ENCODE measurements around the gene RBM8A.

RBM8A gene

GRCh38 chr1:145959333-145959732 lies 32.0 kb upstream of the RBM8A start:
- DNase-seq: no peak
- TF ChIP-seq CTCF (IDR thresholded peaks at IDR 0.05): no peak
- H3K4me3 ChIP-seq: no peak overlapping the region
- H3K9me3 ChIP-seq: no peaks in the 10 kb centered on the region
- intact Hi-C loops (cut with DNase I; ENCODE audit: low total_unique reads): no loop called here
- H3K4me1 ChIP-seq: peaks cover 5 to 75% (median 58%) of the 10 kb centered on the region in 4 donors
- H3K27ac ChIP-seq: peak overlapping the region; percentile 84 to 96
- H3K27me3 ChIP-seq: no peaks in the 10 kb centered on the region
- H3K36me3 ChIP-seq: no peaks in the 10 kb centered on the region

GRCh38 chr1:145958734-145959133 lies 31.4 kb upstream of the RBM8A start:
- H3K27me3 ChIP-seq: no peaks in the 10 kb centered on the region
- TF ChIP-seq CTCF (IDR thresholded peaks at IDR 0.05): no peak
- DNase-seq: no peak
- peak overlapping the region; percentile 96 to 99 for H3K27ac ChIP-seq
- no peaks in the 10 kb centered on the region for H3K36me3 ChIP-seq
- H3K9me3 ChIP-seq: no peaks in the 10 kb centered on the region
- H3K4me3 ChIP-seq: no peak overlapping the region
- intact Hi-C loops (cut with DNase I; ENCODE audit: low total_unique reads): no loop called here
- H3K4me1 ChIP-seq: peaks cover 4 to 75% (median 59%) of the 10 kb centered on the region in 4 donors

- intact Hi-C loops (cut with DNase I; ENCODE audit: low total_unique reads): no loop called here
- Histone ChIP-seq H3K27me3 (no peaks in the 10 kb centered on the region), H3K36me3 (peaks cover 0 to 4% (median 0%) of the 10 kb centered on the region in 3 donors)
Observed at GRCh38 chr1:145957443-145958319, 30.4 kb upstream of the RBM8A start, which contains the start of gene LIX1L. TSS of gene LIX1L (minus strand) at chr1:145958017. CDS start at chr1:145957927, 90 bp downstream.

GRCh38 chr1:145956781-145957442 lies 29.6 kb upstream of the RBM8A start:
- H3K4me1 ChIP-seq: peaks cover 0 to 64% (median 56%) of the 10 kb centered on the region in 4 donors

More at GRCh38 chr1:145957443-145958319, 30.4 kb upstream of the RBM8A start, which contains the start of gene LIX1L:
- TF ChIP-seq CTCF (IDR thresholded peaks at IDR 0.05): no peak
- H3K4me1 ChIP-seq: peaks cover 0 to 69% (median 56%) of the 10 kb centered on the region in 4 donors
- H3K9me3 ChIP-seq: no peaks in the 10 kb centered on the region
- peak; percentile 97 to 99 for DNase-seq
- peak within 1 kb of the TSS; percentile 96 to 99 for H3K27ac ChIP-seq
- peak within 1 kb of the TSS; percentile 76 to 79 for H3K4me3 ChIP-seq

More at GRCh38 chr1:145956781-145957442, 29.6 kb upstream of the RBM8A start:
- Histone ChIP-seq H3K4me3 (peak overlapping the region; percentile 76 to 79), H3K27me3 (no peaks in the 10 kb centered on the region), H3K27ac (peak overlapping the region; percentile 96 to 99), H3K9me3 (no peaks in the 10 kb centered on the region), H3K36me3 (peaks cover 0 to 4% (median 0%) of the 10 kb centered on the region in 3 donors)
- no peak for TF ChIP-seq CTCF (IDR thresholded peaks at IDR 0.05)
- intact Hi-C loops (cut with DNase I; ENCODE audit: low total_unique reads): no loop called here
- peak in 1 of 2 donors; percentile 75 for DNase-seq

Measured in tibial artery (tissue), 4 donors.